ENCODE measurements around the gene SUGCT. TPM values are rescaled to one million over a fixed set of nuclear protein-coding genes. Genes with fewer than 3 reads are reported as not detected.

SUGCT gene
- total and polyA plus RNA-seq, 3 donors from 2014 or later = 7.1 to 9.8 (median 8.1) TPM

DNA sequence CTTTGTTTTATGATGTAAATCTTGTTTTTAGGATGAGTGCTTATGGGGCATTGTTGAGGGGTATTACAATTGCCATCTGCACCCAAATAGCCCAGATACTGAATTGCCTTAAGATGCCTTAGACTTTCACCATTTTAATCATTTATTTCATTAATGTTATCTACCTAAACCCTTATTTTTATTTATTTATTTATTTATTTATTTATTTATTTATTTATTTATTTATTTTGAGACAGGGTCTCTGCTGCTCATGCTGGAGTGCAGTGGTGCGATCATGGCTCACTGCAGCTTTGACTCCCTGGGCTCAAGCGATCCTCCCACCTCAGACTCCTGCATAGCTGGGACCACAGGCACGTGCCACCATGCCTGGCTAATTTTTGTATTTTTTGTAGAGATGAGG, 560.2 kb downstream of the SUGCT start:
- DNase-seq = no peak
- WGBS, 2 donors = 93 to 94% methylated on average over 3 of the region's 3 CpGs
- H3K9me3 ChIP-seq = no peaks in the 10 kb centered on the region
- no peak overlapping the region for H3K27ac ChIP-seq
- no peaks in the 10 kb centered on the region for H3K27me3 ChIP-seq
- no peak overlapping the region for H3K4me3 ChIP-seq
- TF ChIP-seq, protein P1, sequence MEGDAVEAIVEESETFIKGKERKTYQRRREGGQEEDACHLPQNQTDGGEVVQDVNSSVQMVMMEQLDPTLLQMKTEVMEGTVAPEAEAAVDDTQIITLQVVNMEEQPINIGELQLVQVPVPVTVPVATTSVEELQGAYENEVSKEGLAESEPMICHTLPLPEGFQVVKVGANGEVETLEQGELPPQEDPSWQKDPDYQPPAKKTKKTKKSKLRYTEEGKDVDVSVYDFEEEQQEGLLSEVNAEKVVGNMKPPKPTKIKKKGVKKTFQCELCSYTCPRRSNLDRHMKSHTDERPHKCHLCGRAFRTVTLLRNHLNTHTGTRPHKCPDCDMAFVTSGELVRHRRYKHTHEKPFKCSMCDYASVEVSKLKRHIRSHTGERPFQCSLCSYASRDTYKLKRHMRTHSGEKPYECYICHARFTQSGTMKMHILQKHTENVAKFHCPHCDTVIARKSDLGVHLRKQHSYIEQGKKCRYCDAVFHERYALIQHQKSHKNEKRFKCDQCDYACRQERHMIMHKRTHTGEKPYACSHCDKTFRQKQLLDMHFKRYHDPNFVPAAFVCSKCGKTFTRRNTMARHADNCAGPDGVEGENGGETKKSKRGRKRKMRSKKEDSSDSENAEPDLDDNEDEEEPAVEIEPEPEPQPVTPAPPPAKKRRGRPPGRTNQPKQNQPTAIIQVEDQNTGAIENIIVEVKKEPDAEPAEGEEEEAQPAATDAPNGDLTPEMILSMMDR (IDR thresholded peaks at IDR 0.05) = no peak
- no peak for TF ChIP-seq POLR2A (IDR thresholded peaks at IDR 0.05)
- no peaks in the 10 kb centered on the region for H3K4me1 ChIP-seq
- H3K36me3 ChIP-seq (ENCODE audit: low read depth, missing control alignments) = no peaks in the 10 kb centered on the region
- intact Hi-C loops (cut with DNase I; ENCODE audit: low total_unique reads) = no loop called here

DNA sequence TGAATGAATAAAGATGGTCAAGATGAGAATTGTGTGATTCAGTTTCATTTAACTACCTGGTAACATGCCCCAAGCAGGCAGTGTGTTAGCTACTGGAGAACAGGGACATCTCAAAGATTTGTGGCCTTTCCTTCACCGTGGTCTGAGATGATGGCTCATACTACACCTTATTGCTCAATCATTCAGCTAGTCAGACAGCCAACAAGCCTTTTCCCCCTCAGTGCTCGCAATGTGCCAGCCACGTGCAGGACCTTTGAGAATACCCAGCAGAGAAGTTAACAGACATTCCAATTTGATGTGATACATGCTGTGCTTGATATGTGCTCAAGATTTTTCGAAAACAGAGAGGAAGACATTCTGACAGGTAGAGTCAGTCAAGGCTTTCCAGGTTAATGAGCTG, 562.8 kb downstream of the SUGCT start:
- no peaks in the 10 kb centered on the region for H3K36me3 ChIP-seq (ENCODE audit: low read depth, missing control alignments)
- no peaks in the 10 kb centered on the region for H3K9me3 ChIP-seq
- no peaks in the 10 kb centered on the region for H3K27me3 ChIP-seq
- H3K4me1 ChIP-seq = no peaks in the 10 kb centered on the region
- intact Hi-C loops (cut with DNase I; ENCODE audit: low total_unique reads) = no loop called here
- no peak overlapping the region for H3K4me3 ChIP-seq
- TF ChIP-seq, protein P1 (IDR thresholded peaks at IDR 0.05) = no peak
- no peak for TF ChIP-seq POLR2A (IDR thresholded peaks at IDR 0.05)
- WGBS, 2 donors = 88 to 91% methylated on average over 4 of the region's 4 CpGs
- DNase-seq = no peak
- H3K27ac ChIP-seq = no peak overlapping the region

DNA sequence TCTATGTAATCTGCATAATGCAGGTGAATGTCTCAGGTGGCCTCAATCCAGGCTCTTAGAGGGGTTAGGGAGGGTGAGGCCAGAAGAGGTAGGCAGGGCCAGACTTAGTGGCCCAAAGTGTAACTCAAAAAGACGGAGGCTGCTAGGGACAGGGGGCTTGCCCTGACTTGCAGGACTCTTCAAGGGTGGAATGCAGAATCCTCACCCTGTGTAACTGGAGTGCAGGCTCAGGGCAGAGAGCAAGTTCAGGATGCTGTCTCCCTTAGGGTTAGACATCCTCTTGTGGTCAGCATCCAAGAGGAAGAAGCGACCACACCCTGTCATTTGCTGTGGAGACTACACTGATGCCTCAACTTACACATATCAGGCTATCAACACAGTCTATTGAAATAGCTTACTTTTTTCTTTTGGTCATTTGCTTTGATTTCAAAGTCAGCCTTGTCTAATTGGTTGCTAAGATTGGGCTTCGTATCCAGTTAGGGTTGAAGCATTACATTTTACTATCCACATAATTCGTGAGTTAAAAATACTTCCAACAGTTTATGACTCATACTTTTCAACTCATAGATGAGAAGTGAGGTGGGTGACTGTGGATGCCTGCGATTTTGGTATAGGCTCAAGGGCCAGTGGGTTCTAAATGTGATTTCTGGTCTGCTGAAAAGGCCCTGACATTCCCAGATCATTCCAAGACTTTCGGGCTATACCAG, 563.6 kb downstream of the SUGCT start:
- TF ChIP-seq, protein P1 (IDR thresholded peaks at IDR 0.05) = no peak
- TF ChIP-seq POLR2A (IDR thresholded peaks at IDR 0.05) = no peak
- Histone ChIP-seq H3K36me3 (ENCODE audit: low read depth, missing control alignments) (no peaks in the 10 kb centered on the region), H3K27me3 (no peaks in the 10 kb centered on the region), H3K27ac (no peak overlapping the region), H3K4me3 (no peak overlapping the region), H3K4me1 (no peaks in the 10 kb centered on the region), H3K9me3 (no peaks in the 10 kb centered on the region)
- intact Hi-C loops (cut with DNase I; ENCODE audit: low total_unique reads) = no loop called here
- WGBS, 2 donors = 92% methylated on average over 6 of the region's 6 CpGs
- no peak for DNase-seq

DNA sequence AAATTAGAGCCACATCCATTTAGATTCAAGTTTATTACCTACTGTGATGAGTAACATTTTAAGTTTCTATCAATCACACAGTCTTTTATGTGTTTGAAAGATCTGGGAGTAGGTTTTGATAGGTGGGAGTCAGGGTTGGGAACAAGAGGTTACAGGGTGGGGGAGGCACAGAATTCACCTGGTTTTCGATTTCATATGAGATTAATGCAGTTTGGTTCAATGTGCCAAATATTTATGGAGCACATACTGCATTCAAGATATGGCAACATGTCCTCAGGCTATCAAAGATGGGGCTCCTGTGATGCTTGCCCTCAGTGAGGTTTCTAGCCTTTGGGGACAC, 564.1 kb downstream of the SUGCT start:
- TF ChIP-seq POLR2A (IDR thresholded peaks at IDR 0.05) = no peak
- TF ChIP-seq, protein P1 (IDR thresholded peaks at IDR 0.05) = no peak
- DNase-seq = no peak
- Histone ChIP-seq H3K27ac (no peak overlapping the region), H3K4me3 (no peak overlapping the region), H3K27me3 (no peaks in the 10 kb centered on the region), H3K36me3 (ENCODE audit: low read depth, missing control alignments) (no peaks in the 10 kb centered on the region), H3K9me3 (no peaks in the 10 kb centered on the region), H3K4me1 (no peaks in the 10 kb centered on the region)
- WGBS, 2 donors = 79 to 87% methylated on average over 1 of the region's 1 CpG
- intact Hi-C loops (cut with DNase I; ENCODE audit: low total_unique reads) = no loop called here
